A549 (cell line): ENCODE measurements around the gene FAM234B.

ENCODE experiments used
- POLR2A ChIP-seq: IDR thresholded peaks from 2 replicates; pipeline ENCODE4 v1.6.1; 2012; ENCODE audit warnings: mild to moderate bottlenecking, low read length
- RAD21 ChIP-seq, 2 experiments: fragments of >200 bp in 1 of 2; sonication (Bioruptor Twin) in 1 of 2; formaldehyde crosslinking in 1 of 2; IDR thresholded peaks in 1 of 2; conservative IDR thresholded peaks in 1 of 2; 2 replicates in 1 of 2; 3 replicates in 1 of 2; pipeline ENCODE4 v1.6.1; 2012 to 2018; ENCODE audit warnings: inconsistent platforms in 1 of 2
- TF ChIP-seq, protein P1 (sequence below): fragments of >200 bp; sonication (Bioruptor Twin); formaldehyde crosslinking; IDR thresholded peaks from 3 replicates; pipeline ENCODE4 v1.5.1; 2016
- TF ChIP-seq, protein P2 (sequence below): IDR thresholded peaks from 2 replicates; pipeline ENCODE4 v1.6.1; 2012

DNA sequence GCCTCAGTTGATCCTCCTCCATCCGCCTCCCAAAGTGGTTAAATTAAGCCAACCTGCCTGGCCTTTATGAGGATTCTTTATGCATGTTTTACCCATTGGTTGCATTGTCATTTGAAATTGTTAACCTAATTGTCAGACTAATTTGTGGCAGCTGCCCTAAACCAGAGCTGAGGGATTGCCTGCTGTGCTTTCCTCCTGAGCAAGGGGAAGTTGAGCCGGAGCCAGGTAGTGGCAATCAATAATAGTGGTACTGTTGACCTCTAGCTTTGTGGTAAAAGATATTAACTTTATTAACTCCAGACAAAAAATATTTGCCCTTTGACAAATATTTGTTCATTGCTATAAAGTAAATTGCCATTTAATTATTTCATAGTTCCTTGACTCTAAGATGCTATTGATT, 38.5 kb upstream of the FAM234B start:
- TF ChIP-seq RAD21 (conservative IDR thresholded peaks at IDR 0.05 in 1 of 2, IDR thresholded peaks at IDR 0.05 in 1 of 2) (no peak), POLR2A (no peak)
- TF ChIP-seq, protein P1, sequence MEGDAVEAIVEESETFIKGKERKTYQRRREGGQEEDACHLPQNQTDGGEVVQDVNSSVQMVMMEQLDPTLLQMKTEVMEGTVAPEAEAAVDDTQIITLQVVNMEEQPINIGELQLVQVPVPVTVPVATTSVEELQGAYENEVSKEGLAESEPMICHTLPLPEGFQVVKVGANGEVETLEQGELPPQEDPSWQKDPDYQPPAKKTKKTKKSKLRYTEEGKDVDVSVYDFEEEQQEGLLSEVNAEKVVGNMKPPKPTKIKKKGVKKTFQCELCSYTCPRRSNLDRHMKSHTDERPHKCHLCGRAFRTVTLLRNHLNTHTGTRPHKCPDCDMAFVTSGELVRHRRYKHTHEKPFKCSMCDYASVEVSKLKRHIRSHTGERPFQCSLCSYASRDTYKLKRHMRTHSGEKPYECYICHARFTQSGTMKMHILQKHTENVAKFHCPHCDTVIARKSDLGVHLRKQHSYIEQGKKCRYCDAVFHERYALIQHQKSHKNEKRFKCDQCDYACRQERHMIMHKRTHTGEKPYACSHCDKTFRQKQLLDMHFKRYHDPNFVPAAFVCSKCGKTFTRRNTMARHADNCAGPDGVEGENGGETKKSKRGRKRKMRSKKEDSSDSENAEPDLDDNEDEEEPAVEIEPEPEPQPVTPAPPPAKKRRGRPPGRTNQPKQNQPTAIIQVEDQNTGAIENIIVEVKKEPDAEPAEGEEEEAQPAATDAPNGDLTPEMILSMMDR = no peak
- TF ChIP-seq, protein P2, sequence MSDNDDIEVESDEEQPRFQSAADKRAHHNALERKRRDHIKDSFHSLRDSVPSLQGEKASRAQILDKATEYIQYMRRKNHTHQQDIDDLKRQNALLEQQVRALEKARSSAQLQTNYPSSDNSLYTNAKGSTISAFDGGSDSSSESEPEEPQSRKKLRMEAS = no peak
